NCI-H345 treated with DMSO at 0.1 percent for 48 hours (cell line): ENCODE results near the gene TNFRSF14.
A peak's percentile ranks its signal among the peaks of the same experiment; 100 is the strongest.

Experiments used
- DNase-seq: peaks from one replicate; lab custom pipeline; 2025; ENCODE audit not compliant: unreplicated experiment; lab: John Stamatoyannopoulos, UW

Gene TNFRSF14

GRCh38 chr1:2597441-2598328 is 41.5 kb downstream of the TNFRSF14 start:
- no peak for DNase-seq

- DNase-seq, result no peak
These were observed 42.3 kb downstream of the TNFRSF14 start for GRCh38 chr1:2598329-2598931.

- no peak for DNase-seq
These were observed 45.6 kb downstream of the TNFRSF14 start for GRCh38 chr1:2601721-2602303.

GRCh38 chr1:2602311-2602835 is 46.2 kb downstream of the TNFRSF14 start:
- no peak for DNase-seq

GRCh38 chr1:2602866-2603520 is 46.8 kb downstream of the TNFRSF14 start:
- DNase-seq, result no peak

GRCh38 chr1:2603521-2604155 is 47.5 kb downstream of the TNFRSF14 start:
- DNase-seq, result no peak

- no peak for DNase-seq
These were observed 48.1 kb downstream of the TNFRSF14 start for GRCh38 chr1:2604156-2604843.

GRCh38 chr1:2604844-2605508 is 48.8 kb downstream of the TNFRSF14 start:
- DNase-seq, result no peak

GRCh38 chr1:2605509-2606395 is 49.6 kb downstream of the TNFRSF14 start:
- DNase-seq, result no peak

- DNase-seq, result no peak
These were observed 50.3 kb downstream of the TNFRSF14 start for GRCh38 chr1:2606396-2606880.

GRCh38 chr1:2606881-2607621 is 50.9 kb downstream of the TNFRSF14 start:
- no peak for DNase-seq

- no peak for DNase-seq
These were observed 51.5 kb downstream of the TNFRSF14 start for GRCh38 chr1:2607641-2608091.

GRCh38 chr1:2609319-2610035 is 53.3 kb downstream of the TNFRSF14 start:
- no peak for DNase-seq

GRCh38 chr1:2610036-2610959 is 54.1 kb downstream of the TNFRSF14 start:
- no peak for DNase-seq

GRCh38 chr1:2611031-2611501 is 54.9 kb downstream of the TNFRSF14 start:
- DNase-seq, result peak; percentile 72
